CD4-positive, alpha-beta memory T cell (primary cell): Measurements from ENCODE around the gene GTF2H4. TPM values are rescaled to one million over a fixed set of nuclear protein-coding genes. Genes with fewer than 3 reads are reported as not detected.
"Not testable (repeated sequence)": the region's sequence is repeated elsewhere in the genome, so short reads cannot be mapped to it uniquely, and the experiment has no call there.

Experiments
- CTCF ChIA-PET: fragments of 350-600 bp; sonication (Branson Sonifier 250); formaldehyde crosslinking; loops from one replicate; lab custom pipeline; 2021; ENCODE audit warnings: inconsistent platforms; ENCODE audit not compliant: partially characterized antibody; lab: Charles Lee
- POLR2A ChIA-PET: fragments of 350-600 bp; sonication (Branson Sonifier 250); formaldehyde crosslinking; loops from one replicate; lab custom pipeline; 2021; ENCODE audit not compliant: partially characterized antibody; lab: Charles Lee
- DNase-seq, 5 donors: peaks; one replicate each; pipeline versions ENCODE4 v3.0.0 to v3.0.0-alpha.2; 2020 to 2022; ENCODE audit warnings: mixed read lengths in 1 of 5
- H3K27ac ChIP-seq: one replicate; pipeline ENCODE4 v1.7.0; 2013; ENCODE audit warnings: low read depth, low read length
- H3K27me3 ChIP-seq: 2 replicates; pipeline ENCODE4 v1.7.0; 2013; ENCODE audit warnings: mild to moderate bottlenecking, low read length, moderate library complexity; ENCODE audit not compliant: insufficient read depth
- H3K36me3 ChIP-seq: 2 replicates; pipeline ENCODE4 v1.7.0; 2013; ENCODE audit warnings: mild to moderate bottlenecking, low read length, moderate library complexity; ENCODE audit not compliant: insufficient read depth
- H3K4me1 ChIP-seq: 2 replicates; pipeline ENCODE4 v1.7.0; 2013; ENCODE audit warnings: mild to moderate bottlenecking, low read length, moderate library complexity; ENCODE audit not compliant: insufficient read depth
- H3K4me3 ChIP-seq, 2 donors: one replicate each; pipeline ENCODE4 v1.7.0; 2013; ENCODE audit warnings: low read length in 2 of 2, mild to moderate bottlenecking in 1 of 2
- H3K9me3 ChIP-seq, 2 donors: one replicate each; pipeline ENCODE4 v1.7.0; 2013; ENCODE audit warnings: low read length in 2 of 2, control low read depth in 1 of 2; ENCODE audit not compliant: control insufficient read depth in 1 of 2
- H3K27ac Mint-ChIP-seq, 7 donors: one replicate each; pipeline ENCODE4 v1.8.0; 2020 to 2021; ENCODE audit warnings: mixed read lengths in 7 of 7, mild to moderate bottlenecking in 6 of 7, inconsistent platforms in 3 of 7, moderate library complexity in 3 of 7
- H3K27me3 Mint-ChIP-seq, 2 donors: one replicate each; pipeline ENCODE4 v1.8.0; 2020 to 2021; ENCODE audit warnings: mixed read lengths in 2 of 2
- H3K36me3 Mint-ChIP-seq, 2 donors: one replicate each; pipeline ENCODE4 v1.8.0; 2020 to 2021; ENCODE audit warnings: mixed read lengths in 2 of 2, inconsistent platforms in 1 of 2, mild to moderate bottlenecking in 1 of 2
- H3K4me1 Mint-ChIP-seq, 4 donors: one replicate each; pipeline ENCODE4 v1.8.0; 2020 to 2021; ENCODE audit warnings: mixed read lengths in 4 of 4, mild to moderate bottlenecking in 1 of 4
- H3K4me3 Mint-ChIP-seq, 8 donors: one replicate each; pipeline ENCODE4 v1.8.0; 2020 to 2021; ENCODE audit warnings: mixed read lengths in 8 of 8, mild to moderate bottlenecking in 7 of 8, moderate library complexity in 6 of 8, inconsistent platforms in 3 of 8
- H3K9me3 Mint-ChIP-seq, 8 donors: one replicate each; pipeline ENCODE4 v1.8.0; 2020 to 2021; ENCODE audit warnings: mixed read lengths in 8 of 8, mild to moderate bottlenecking in 5 of 8, inconsistent platforms in 3 of 8, moderate library complexity in 1 of 8
- intact Hi-C: fragments of 100-400 bp; cut with micrococcal nuclease; formaldehyde crosslinking; loops from one replicate; pipeline ENCODE4 v1.15.1; 2023
- polyA plus RNA-seq, 2 donors: library from polyadenylated mRNA; unstranded; fragments of 300-500 nt; fragmentation: Illumina TruSeq; gene quantifications; one replicate each; pipeline ENCODE4 v1.2.3, GENCODE V29; 2021
- total RNA-seq, 2 experiments: library from RNA; stranded (reverse); gene quantifications; one replicate each; pipeline ENCODE4 v1.2.3, GENCODE V29; 2021

Gene GTF2H4
- total and polyA plus RNA-seq, 4 experiments from 2014 or later, result 3.7 to 39.7 (median 23.0) TPM

GRCh38 chr6:30922447-30922852 is 14.4 kb downstream of the GTF2H4 start:
- POLR2A ChIA-PET, result no interaction called here
- Mint-ChIP-seq H3K9me3 (no peaks in the 10 kb centered on the region), H3K36me3 (peaks cover 46 to 70% of the 10 kb centered on the region in 2 donors), H3K4me1 (peaks cover 0 to 4% (median 0%) of the 10 kb centered on the region in 4 donors), H3K27me3 (no peaks in the 10 kb centered on the region), H3K4me3 (no peak overlapping the region), H3K27ac (peak overlapping the region in 2 of 7 donors; percentile 35 to 42)
- no peaks in the 10 kb centered on the region for H3K9me3 ChIP-seq
- intact Hi-C loops, result no loop called here
- H3K4me1 ChIP-seq, result no peaks in the 10 kb centered on the region
- CTCF ChIA-PET, result no interaction called here
- no peak for DNase-seq
- no peak overlapping the region for H3K27ac ChIP-seq
- no peaks in the 10 kb centered on the region for H3K27me3 ChIP-seq
- H3K4me3 ChIP-seq, result no peak overlapping the region
- H3K36me3 ChIP-seq, result peaks cover 40% of the 10 kb centered on the region

- intact Hi-C loops, H3K4me3 ChIP-seq, H3K4me3 Mint-ChIP-seq, DNase-seq, CTCF ChIA-PET, H3K9me3 ChIP-seq, H3K27ac ChIP-seq, H3K4me1 Mint-ChIP-seq, H3K4me1 ChIP-seq, POLR2A ChIA-PET, H3K27me3 ChIP-seq, H3K27me3 Mint-ChIP-seq: not testable (repeated sequence)
- H3K36me3 ChIP-seq, result peaks cover 33% of the 10 kb centered on the region
- H3K27ac Mint-ChIP-seq, result peak overlapping the region in 1 of 7 donors; percentile 36
- H3K9me3 Mint-ChIP-seq, result peaks cover 0 to 12% (median 3%) of the 10 kb centered on the region in 8 donors
- H3K36me3 Mint-ChIP-seq, result peaks cover 50 to 60% of the 10 kb centered on the region in 2 donors
Measured at GRCh38 chr6:30924040-30924627, 16.1 kb downstream of the GTF2H4 start.

GRCh38 chr6:30926644-30927043 is 18.6 kb downstream of the GTF2H4 start:
- DNase-seq, result no peak
- CTCF ChIA-PET, result interaction anchor here (1.3 kb wide), 1 partner anchor 160 kb away, joined by 4 read pairs; no protein-coding TSS in a partner anchor
- Mint-ChIP-seq H3K27me3 (no peaks in the 10 kb centered on the region), H3K4me3 (no peak overlapping the region), H3K9me3 (peaks cover 0 to 13% (median 4%) of the 10 kb centered on the region in 8 donors), H3K27ac (peak overlapping the region in 1 of 7 donors; percentile 6), H3K36me3 (peaks cover 36 to 37% of the 10 kb centered on the region in 2 donors), H3K4me1 (no peaks in the 10 kb centered on the region)
- POLR2A ChIA-PET, result no interaction called here
- peaks cover 15% of the 10 kb centered on the region for H3K36me3 ChIP-seq
- H3K9me3 ChIP-seq, result no peaks in the 10 kb centered on the region
- no peaks in the 10 kb centered on the region for H3K4me1 ChIP-seq
- no peak overlapping the region for H3K4me3 ChIP-seq
- no peak overlapping the region for H3K27ac ChIP-seq
- H3K27me3 ChIP-seq, result no peaks in the 10 kb centered on the region
- intact Hi-C loops, result no loop called here

GRCh38 chr6:30927080-30927479 is 19.1 kb downstream of the GTF2H4 start:
- intact Hi-C loops, H3K4me3 ChIP-seq: not testable (repeated sequence)
- CTCF ChIA-PET, result interaction anchor here (1.3 kb wide), 1 partner anchor 160 kb away, joined by 4 read pairs; no protein-coding TSS in a partner anchor

GRCh38 chr6:30928677-30929076 is 20.7 kb downstream of the GTF2H4 start:
- H3K27me3 Mint-ChIP-seq, result no peaks in the 10 kb centered on the region
- POLR2A ChIA-PET, result no interaction called here
- H3K27ac Mint-ChIP-seq, result no peak overlapping the region
- no peak overlapping the region for H3K4me3 Mint-ChIP-seq
- peaks cover 19 to 30% of the 10 kb centered on the region in 2 donors for H3K36me3 Mint-ChIP-seq
- H3K36me3 ChIP-seq, result no peaks in the 10 kb centered on the region
- no peak overlapping the region for H3K27ac ChIP-seq
- intact Hi-C loops, result no loop called here
- no peak overlapping the region for H3K4me3 ChIP-seq
- H3K9me3 ChIP-seq, result no peaks in the 10 kb centered on the region
- H3K27me3 ChIP-seq, result no peaks in the 10 kb centered on the region
- no peak for DNase-seq
- H3K9me3 Mint-ChIP-seq, result peaks cover 0 to 13% (median 4%) of the 10 kb centered on the region in 8 donors
- CTCF ChIA-PET, result no interaction called here
- no peaks in the 10 kb centered on the region for H3K4me1 ChIP-seq
- H3K4me1 Mint-ChIP-seq, result no peaks in the 10 kb centered on the region

More at GRCh38 chr6:30927080-30927479, 19.1 kb downstream of the GTF2H4 start:
- DNase-seq, H3K27me3 Mint-ChIP-seq, H3K4me3 Mint-ChIP-seq, H3K27ac ChIP-seq, H3K9me3 ChIP-seq, H3K27ac Mint-ChIP-seq, H3K4me1 ChIP-seq, H3K27me3 ChIP-seq, POLR2A ChIA-PET, H3K4me1 Mint-ChIP-seq: not testable (repeated sequence)
- Mint-ChIP-seq H3K36me3 (peaks cover 35% of the 10 kb centered on the region in 2 donors), H3K9me3 (peaks cover 0 to 13% (median 4%) of the 10 kb centered on the region in 8 donors)
- H3K36me3 ChIP-seq, result peaks cover 11% of the 10 kb centered on the region

GRCh38 chr6:30930506-30930905 is 22.5 kb downstream of the GTF2H4 start:
- no peak overlapping the region for H3K4me3 ChIP-seq
- no peaks in the 10 kb centered on the region for H3K4me1 ChIP-seq
- H3K36me3 Mint-ChIP-seq, result peaks cover 10 to 27% of the 10 kb centered on the region in 2 donors
- CTCF ChIA-PET, result interaction anchor here (0.9 to 1.2 kb wide), 2 partner anchors 10 to 149 kb away, joined by 3 to 4 read pairs; no protein-coding TSS in a partner anchor
- DNase-seq, result no peak
- H3K4me1 Mint-ChIP-seq, result peaks cover 0 to 3% (median 1%) of the 10 kb centered on the region in 4 donors
- H3K9me3 Mint-ChIP-seq, result peaks cover 0 to 13% (median 4%) of the 10 kb centered on the region in 8 donors
- no peaks in the 10 kb centered on the region for H3K9me3 ChIP-seq
- H3K4me3 Mint-ChIP-seq, result no peak overlapping the region
- no peak overlapping the region for H3K27ac Mint-ChIP-seq
- H3K27ac ChIP-seq, result no peak overlapping the region
- no peaks in the 10 kb centered on the region for H3K27me3 Mint-ChIP-seq
- H3K27me3 ChIP-seq, result no peaks in the 10 kb centered on the region
- POLR2A ChIA-PET, result no interaction called here
- intact Hi-C loops, result no loop called here
- H3K36me3 ChIP-seq, result no peaks in the 10 kb centered on the region

- POLR2A ChIA-PET, result no interaction called here
- Histone ChIP-seq H3K9me3 (no peaks in the 10 kb centered on the region), H3K36me3 (no peaks in the 10 kb centered on the region), H3K27me3 (no peaks in the 10 kb centered on the region), H3K27ac (no peak overlapping the region), H3K4me3 (no peak overlapping the region), H3K4me1 (no peaks in the 10 kb centered on the region)
- intact Hi-C loops, result no loop called here
- H3K4me3 Mint-ChIP-seq, result no peak overlapping the region
- peak overlapping the region in 2 of 7 donors; percentile 2 to 4 for H3K27ac Mint-ChIP-seq
- H3K9me3 Mint-ChIP-seq, result peaks cover 0 to 13% (median 4%) of the 10 kb centered on the region in 8 donors
- no peaks in the 10 kb centered on the region for H3K27me3 Mint-ChIP-seq
- peaks cover 8 to 25% of the 10 kb centered on the region in 2 donors for H3K36me3 Mint-ChIP-seq
- DNase-seq, result no peak
- H3K4me1 Mint-ChIP-seq, result peaks cover 0 to 4% (median 1%) of the 10 kb centered on the region in 4 donors
- CTCF ChIA-PET, result no interaction called here
Measured at GRCh38 chr6:30931272-30931671, 23.3 kb downstream of the GTF2H4 start.
